GM19438 (cell line): ENCODE results near the gene INPP5D.

ENCODE experiments used
- ATAC-seq: cut with Tn5 transposase; IDR thresholded peaks from one replicate; pipeline ENCODE4 v1.9.1; 2021; ENCODE audit warnings: low read depth; ENCODE audit not compliant: unreplicated experiment

INPP5D gene

DNA sequence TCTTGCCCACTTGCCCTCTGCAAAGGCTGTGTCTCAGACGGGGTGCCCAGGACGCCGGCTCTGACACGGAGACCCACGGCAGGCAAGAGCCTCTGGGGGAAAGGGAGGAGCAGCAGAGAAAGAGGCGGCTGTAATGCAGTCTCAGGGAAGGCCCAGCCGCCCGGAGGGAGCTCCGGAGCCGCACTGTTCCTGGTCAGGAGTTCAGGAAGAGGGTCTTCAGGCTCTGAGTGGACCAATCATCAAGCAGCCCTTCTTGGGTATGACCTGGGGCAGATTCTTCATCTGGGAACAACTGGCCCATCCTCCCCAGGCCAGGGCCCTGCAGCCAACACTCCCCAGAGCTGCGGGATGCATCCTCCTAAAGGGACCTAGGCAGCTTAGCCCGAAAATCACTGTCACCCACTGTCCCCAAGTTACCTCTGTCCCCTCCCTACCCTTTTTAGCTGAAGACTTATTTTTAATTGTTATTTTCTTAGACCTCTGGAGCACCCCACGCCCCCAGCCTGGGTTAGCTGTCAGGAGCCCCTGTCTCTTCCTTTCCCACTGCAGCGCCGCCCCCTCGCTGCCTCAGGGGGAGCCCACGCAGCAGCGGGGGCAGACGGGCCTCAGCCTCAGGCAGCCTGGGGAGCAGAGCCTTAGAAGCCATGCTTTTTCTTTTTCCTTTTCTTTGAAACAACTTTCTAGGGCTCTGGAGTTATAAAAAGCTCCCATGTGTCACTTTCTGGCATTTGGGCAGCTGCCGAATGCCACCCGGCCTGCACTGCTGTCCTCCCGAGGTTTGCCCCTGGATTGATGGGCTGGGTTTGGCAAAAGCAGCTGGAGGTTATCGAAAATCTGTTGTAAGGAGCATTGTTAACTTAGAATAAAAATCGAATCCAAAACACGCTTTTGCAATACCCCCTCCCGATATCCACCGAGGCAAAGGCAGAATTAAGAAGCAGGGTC, 28.3 kb upstream of the INPP5D start:
- no peak for ATAC-seq

DNA sequence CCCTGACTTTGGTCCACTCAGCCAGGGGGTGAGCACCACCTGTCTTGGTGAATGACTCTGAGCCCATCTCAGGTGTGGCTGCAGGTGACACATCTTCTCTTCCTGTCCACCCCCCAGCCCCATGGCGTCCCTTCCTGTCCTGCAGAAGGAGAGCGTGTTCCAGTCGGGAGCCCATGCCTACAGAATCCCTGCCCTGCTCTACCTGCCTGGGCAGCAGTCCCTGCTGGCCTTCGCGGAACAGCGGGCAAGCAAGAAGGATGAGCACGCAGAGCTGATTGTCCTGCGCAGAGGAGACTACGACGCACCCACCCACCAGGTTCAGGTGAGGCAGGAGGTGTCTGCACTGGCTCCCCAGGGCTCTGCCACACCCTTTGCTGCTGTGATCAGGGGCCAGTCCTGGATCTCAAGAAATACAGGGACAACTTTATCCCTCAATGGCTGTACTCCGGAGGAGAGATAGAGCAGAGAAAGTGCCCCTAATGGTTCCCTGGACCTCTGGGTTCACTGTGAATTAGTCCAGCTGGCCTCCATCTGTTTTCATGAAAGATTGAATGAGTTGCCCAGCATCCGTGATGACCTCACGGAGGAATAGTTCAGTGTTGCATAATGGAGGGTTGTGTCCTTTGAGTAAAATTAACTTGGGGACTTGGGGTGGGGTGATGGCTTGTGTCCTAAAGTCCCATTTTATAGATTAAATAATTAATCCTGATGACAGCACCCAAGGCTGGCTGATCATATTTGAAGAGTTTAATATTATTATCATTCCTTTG, 27.4 kb upstream of the INPP5D start, which contains the start of gene NEU2:
TSS of gene NEU2 (plus strand) at position 122 of the 770 bp plus-strand sequence. CDS start at position 122, 0 bp downstream.
- ATAC-seq: no peak

DNA sequence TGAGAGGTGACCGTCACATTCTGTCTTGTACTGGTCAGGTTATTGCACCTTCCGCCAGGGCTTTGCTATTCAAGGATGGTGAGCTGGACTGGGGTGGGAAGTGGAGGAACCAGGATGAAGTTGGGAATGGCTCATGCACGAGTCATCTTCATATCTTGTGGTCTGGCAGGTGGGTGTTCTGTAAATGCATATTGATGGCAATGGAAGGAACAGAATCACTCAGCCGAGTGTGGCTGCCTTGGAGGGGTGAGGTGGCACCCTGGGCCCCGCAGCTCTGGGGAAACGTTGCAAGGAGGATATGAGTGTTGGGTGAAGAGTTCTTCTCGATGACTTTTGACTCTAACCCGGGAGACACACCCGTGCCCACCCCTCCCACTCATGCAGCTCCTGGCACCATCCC, 26.5 kb upstream of the INPP5D start:
- no peak for ATAC-seq

DNA sequence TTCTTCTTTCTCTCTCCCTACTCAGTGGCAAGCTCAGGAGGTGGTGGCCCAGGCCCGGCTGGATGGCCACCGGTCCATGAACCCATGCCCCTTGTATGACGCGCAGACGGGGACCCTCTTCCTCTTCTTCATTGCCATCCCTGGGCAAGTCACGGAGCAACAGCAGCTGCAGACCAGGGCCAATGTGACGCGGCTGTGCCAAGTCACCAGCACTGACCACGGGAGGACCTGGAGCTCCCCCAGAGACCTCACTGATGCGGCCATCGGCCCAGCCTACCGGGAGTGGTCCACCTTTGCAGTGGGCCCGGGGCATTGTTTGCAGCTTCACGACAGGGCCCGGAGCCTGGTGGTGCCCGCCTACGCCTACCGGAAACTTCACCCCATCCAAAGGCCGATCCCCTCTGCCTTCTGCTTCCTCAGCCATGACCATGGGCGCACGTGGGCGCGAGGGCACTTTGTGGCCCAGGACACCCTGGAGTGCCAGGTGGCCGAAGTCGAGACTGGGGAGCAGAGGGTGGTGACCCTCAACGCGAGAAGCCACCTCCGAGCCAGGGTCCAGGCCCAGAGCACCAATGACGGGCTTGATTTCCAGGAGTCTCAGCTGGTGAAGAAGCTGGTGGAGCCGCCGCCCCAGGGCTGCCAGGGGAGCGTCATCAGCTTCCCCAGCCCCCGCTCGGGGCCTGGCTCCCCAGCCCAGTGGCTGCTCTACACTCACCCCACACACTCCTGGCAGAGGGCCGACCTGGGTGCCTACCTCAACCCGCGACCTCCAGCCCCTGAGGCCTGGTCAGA, 25.9 kb upstream of the INPP5D start:
- ATAC-seq: no peak

DNA sequence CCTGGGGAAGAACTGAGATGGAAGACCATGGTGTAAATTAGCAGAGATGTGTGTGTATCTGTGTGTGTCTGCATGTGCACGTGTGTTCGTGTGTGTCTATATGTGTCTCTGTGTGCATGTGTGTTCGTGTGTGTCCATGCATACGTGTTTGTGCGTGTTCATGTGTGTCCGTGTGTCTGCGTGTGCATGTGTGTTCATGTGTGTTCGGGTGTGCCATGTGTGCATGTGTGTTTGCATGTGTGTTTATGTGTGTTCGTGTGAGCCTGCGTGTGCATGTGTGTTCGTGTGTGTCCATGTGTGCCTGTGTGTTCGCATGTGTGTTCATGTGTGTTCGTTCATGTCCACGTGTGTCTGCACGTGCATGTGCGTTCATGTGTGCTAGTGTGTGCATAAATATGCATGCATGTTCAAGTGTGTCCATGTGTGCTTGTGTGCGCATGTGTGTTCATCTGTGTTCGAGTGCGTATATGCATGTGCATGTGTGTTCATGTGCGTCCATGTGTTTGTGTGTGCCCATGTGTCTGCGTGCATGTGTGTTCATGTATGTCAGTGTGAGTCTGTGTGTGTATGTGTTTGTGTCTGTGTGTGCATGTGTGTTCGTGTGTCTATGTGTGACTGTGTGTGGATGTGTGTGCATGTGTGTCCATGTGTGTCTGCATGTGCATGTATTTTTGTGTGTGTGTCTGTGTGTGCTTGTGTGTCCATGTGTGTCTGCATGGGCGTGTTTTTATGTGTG, 24.5 kb upstream of the INPP5D start:
- no peak for ATAC-seq

DNA sequence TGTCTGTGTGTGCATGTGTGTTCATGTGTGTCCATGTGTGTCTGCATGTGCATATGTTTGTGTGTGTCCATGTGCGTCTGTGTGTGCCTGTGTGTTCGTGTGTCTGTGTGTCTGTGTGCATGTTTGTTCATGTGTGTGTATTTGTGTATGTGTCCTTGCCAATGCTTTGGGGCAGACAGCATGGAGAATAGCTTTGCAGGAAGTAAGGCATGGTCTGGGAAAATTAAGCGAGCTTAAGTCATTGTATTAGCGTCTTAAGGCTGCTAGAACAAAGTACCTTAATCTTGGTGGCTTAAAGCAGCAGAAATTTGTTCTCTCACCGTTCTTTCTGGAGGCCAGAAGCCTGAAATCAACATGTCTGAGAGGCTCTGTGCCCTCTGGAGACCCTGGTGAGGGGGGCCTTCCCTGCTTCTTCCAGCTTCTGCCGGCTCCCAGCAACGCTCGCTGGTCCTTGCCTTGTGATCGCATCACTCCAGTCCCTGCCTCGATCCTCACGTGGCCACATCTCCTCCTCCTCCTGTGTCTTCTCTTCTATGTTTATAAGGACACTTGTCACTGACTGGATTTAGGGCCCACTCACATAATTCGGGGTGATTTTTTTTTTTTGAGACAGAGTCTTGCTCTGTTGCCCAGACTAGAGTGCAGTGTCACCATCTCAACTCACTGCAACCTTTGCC, 23.8 kb upstream of the INPP5D start:
- ATAC-seq: no peak

DNA sequence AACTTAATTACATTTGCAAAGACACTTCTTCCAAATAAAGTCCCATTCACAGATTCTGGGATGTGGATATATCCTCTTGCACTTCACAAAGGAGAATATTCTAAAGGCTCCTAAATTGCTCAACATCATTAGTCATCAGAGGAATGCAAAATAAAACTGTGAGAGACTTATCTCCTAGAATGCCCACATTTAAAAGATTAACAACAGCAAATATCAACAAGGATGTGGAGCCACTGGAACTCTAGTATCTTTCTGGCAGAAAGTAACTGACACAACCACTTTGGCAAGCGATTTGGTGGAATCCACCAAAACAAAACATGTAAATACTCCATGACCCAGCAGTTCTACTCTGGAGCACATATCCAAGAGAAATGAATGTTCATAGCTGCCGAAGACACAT, 23.1 kb upstream of the INPP5D start:
- ATAC-seq: no peak

DNA sequence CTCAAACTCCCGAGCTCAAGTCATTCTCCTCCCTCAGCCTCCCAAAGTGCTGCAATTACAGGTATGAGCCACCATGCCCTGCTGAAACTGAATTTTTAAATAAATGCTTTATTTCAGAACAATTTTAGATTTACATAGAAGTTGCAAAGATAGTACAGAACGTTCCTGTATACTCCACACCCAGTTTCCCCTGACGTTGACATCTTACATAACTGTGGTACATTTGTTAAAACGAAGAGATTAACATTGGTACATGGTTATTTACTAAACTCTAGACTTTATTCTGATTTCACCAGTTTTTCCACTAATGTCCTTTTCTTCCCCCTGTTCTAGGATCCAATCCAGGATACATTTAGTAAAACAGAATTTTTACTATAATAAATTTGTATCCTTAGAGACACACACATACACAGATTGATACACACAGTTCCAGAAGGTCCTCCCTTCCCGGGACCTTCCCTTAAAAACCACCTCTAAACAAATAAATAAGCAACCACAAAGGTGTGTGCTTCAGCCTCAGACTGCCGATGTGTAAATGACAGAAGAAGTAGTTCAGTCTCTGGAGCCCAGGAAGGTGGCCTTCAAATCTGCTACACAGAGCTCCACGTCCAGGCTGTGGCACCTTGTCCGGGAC, 20.8 kb upstream of the INPP5D start:
- ATAC-seq: no peak

DNA sequence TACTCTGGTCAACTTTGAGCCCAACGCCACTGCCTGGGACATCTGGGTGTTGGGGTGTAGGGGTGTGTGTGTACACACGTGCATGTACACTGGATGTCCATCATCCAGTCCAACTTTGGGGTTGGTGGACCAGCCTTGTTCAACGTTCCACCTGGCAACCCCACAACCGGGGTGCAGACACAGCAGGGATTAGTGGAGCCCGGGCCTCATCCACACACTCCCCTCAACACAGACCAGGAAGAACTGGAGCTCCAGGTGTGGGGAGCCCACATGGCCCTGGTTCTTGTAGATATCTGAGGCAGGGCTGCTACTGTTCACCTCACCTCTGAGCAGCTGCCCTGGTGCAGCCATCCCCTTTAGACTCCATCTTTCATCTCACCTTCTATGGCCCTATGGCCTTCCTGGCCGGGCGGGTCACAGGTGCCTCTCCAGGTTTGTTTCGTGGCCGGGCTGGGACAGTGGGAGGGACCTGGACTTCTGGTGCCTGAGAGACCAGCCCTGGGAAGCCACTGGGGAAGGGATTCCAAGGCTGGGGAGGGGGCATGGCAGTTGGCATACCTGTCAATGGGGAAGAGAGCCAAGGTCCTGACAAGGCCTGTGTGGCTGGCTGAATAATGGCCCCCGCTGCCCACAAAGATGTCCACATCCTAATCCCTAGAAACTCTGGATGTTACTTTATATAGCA, 20.2 kb upstream of the INPP5D start:
- ATAC-seq: no peak

DNA sequence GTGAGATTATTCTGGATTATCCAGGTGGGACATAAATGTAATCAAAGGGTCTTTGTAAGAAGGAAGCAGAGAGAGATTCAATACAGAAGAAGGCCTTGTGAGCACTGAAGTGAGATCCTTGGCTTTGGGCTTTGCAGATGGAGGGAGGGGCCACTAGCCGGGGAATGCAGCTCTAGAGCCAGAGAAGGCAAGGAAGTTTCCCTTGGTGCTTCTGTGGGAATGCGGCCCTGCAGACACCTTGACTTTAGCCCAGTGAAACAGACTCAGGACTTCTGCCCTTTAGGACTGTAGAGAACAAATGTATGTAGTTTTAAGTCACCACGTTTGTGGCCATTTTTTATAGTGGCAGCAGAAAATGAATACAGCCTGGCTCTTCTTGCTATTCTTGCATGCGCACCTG, 19.6 kb upstream of the INPP5D start:
- no peak for ATAC-seq

DNA sequence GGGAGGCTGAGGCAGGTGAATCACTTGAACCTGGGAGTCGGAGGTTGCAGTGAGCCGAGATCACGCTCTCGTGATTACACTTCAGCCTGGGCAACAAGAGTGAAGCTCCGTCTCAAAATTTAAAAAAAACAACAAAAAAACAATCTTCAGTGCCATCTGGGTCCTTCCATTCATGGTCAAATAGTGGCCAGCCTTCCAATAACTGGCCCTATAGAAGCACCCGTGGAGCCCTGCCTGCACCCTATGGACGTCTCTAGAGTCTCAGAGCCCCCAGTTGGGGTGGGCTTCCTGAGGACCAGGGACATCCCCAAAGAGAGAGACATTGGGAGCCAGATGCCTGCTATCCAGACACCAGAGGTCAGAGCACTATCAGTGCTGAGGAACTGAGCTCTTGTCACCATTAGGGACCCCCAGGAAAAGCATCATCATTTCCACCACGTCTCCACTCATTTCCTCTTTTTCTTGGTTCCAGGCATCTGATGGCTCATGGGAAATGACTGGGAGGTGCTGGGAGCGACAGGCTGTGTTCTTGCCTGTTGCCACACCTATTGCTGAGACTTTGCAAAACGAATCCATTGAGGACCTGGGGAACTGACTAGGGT, 18.3 kb upstream of the INPP5D start:
- no peak for ATAC-seq

DNA sequence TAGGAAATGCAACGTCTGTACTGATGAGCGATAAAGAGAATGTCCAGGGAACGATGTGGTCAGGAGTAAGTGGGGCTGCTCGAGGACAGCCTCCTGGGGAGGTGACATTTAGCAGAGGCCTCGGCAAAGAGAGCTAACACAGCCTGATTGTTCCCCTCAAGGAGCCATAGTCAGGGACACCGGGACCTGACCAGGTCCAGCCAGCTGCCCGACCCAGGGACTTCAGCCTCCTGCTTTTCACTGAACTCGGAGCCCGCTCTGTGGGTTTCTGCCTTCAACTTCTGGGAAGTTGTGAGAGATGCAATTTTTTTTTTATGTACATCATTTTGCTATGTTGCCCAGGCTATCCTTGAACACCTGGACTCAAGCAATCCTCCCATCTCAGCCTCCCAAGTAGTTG, 17.6 kb upstream of the INPP5D start:
- ATAC-seq: no peak

DNA sequence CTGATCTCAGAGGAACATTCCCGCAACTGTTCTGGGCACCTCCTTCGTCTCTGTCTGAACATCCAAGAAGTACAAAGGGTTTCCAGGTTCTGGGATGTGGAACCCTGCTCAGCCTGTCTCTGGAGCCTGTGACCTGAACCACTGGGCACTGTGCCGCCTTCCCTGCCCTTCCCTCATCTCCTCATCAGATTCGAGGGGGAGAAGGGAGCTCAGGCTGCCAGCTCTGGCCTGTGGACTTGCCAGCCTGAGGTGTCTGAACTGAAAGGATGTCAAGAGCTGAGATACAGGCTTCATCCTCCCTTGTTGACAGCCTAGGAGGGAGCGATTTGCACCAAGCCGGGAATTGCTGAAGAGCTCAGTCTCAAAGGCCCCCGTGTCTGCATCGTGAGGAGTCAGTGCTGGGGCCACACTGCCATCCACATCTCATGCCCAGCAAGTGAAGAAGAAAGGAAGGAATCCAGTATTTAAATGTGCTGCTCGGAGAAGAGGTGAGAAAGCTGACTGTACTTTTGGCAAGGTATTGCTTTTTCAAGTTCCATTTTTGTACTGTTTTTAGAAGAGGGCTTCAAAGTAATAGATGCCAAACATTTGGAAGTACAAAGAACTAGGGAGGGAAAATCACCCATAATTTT, 15.1 kb upstream of the INPP5D start:
- no peak for ATAC-seq

DNA sequence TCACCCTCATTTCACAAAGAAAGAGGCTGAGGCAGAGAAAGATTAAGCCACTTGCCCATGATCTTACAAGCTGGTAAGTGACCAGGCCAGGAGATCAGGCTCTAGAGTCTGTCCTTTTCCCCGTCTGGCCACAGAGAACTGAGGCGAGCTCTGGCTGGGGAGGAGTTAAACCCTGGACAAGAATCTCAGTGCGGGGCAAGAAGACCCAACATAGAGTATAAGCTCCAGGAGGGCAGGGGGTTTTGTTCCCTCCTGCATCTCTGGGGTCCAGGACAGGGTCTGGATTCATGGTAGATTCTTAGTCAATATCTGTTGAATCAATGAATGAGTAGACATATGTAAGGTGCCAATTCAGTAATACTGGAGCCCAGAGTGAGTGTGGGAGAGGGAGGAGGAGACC, 12.9 kb upstream of the INPP5D start:
- no peak for ATAC-seq

DNA sequence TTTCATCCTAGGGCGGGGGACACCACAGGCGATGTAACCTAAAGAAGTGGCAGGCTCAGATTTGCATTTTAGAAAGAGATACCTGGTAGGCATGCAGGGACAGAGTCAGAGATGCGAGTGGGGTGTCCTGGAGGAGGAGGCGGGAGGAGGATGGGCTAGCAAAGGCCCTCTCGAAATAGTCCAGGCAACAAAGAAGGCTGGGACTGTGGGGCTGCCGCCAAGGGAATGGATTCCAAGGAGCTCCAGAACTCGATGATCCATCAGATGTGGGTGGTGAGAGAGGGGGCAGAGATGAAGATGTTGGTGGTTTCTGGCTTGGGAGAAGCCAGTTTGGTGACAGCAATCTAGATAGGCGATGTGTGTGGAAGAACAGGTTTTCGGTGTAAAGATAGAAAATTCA, 12.5 kb upstream of the INPP5D start:
- ATAC-seq: no peak

DNA sequence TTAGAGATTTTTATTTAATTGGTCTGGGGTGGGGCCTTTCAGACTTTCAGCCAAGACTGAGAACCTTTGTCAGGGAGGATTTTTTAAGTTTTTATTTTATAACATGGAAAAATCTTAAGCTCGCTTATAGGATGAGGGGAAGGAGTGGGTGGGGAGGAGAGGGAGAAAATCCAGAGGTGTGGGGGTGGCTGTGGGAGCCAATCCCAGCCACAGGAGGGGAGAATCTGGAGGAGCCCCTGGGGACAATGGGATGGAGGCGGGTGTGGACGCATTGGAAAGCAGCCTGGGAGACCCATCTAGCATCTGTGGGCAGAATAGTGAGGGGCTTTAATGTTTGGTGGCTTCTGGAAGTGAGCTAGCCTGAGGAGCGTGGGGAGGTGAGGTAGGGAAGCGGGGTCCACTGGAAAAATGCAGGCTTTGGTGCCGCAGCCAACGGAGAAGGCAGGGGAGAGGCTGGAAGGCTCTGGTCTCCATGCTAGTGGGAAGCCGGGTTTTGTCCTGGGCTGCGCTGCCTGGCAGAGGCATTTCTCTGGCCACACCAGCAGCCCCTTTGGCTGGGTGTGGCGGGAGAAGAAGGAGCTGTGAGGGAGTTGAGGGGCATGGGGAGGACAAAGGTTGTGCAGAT, 11.5 kb upstream of the INPP5D start:
- no peak for ATAC-seq

DNA sequence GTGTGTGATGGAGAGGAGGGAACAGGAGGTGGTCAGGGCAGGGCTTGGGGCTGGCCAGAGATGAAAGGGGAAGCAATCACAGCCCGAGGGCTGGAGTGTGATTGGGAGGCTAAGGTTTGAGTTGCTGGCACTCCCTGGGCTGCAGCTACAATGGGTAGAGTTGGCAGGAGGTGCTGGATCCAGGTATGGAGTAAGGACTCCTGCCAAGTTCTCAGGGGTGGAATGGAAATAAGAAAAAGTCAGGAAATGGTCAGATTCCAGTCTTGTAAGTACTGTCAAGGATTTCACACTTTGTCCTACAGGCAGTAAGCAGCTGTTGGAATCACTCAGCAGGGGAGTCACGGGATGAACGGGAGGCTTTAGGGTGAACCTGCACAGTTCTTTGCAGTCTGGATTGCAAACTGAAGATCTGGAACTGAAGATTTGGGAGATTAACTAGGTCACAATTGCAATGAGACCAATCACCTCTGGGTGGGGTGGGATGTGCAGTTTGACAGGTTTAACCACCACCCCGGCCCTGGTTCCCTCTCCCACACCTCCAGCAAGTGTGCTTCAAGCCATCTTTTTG, 10.9 kb upstream of the INPP5D start:
- ATAC-seq: no peak
